Airway epithelial cell (primary cell): ENCODE results near the gene MIX23. TPM values are rescaled to one million over a fixed set of nuclear protein-coding genes. Genes with fewer than 3 reads are reported as not detected.

Experiments
- total RNA-seq: library from RNA; depleted of rRNA; stranded (reverse); fragments of >200 nt; gene quantifications from 2 replicates; pipeline ENCODE4 v1.2.3, GENCODE V29; 2015

Gene MIX23
- total RNA-seq, result 35.0 and 42.8 TPM in 2 replicates

DNA sequence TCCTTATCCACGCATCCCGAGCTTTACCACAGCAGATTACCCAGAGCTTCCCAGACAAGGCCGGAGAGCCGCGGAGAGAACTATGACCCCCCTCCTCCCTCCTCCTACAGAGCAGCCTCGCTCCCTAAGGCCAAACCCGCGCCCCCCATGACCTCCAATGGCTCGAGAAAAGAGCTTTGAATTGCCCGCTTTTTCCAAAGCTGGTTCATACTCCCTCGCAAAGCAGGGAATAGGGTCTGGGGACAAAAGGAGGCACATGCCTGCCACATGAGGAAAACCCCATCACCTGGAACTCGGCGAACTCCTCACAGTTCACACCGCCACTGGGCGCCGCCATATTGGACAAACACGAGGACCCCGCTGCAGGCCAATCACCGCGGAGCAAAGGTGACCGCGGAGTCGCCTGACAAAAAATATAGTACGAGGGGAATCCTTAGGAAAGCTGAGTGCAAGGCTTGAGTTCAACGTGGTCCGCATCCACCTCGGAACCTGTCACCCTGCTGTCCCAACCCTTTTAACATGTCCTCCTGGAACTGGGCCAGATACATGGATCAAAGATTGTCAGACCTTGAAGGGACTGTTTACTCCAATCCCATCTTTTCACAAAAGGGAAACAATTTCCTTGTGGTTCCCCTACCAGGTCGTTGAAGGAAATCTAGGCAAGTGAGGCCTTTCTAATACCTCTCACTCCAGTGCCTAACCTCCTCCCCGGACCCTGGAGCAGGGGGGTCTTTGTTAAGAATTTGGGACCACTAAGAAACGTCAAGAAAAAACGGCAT is at the start of gene MIX23:
Gene MIX23, minus strand, starts transcription at position 344 of the 779 bp plus-strand sequence. Its CDS starts 7 bp downstream, at position 337.

DNA sequence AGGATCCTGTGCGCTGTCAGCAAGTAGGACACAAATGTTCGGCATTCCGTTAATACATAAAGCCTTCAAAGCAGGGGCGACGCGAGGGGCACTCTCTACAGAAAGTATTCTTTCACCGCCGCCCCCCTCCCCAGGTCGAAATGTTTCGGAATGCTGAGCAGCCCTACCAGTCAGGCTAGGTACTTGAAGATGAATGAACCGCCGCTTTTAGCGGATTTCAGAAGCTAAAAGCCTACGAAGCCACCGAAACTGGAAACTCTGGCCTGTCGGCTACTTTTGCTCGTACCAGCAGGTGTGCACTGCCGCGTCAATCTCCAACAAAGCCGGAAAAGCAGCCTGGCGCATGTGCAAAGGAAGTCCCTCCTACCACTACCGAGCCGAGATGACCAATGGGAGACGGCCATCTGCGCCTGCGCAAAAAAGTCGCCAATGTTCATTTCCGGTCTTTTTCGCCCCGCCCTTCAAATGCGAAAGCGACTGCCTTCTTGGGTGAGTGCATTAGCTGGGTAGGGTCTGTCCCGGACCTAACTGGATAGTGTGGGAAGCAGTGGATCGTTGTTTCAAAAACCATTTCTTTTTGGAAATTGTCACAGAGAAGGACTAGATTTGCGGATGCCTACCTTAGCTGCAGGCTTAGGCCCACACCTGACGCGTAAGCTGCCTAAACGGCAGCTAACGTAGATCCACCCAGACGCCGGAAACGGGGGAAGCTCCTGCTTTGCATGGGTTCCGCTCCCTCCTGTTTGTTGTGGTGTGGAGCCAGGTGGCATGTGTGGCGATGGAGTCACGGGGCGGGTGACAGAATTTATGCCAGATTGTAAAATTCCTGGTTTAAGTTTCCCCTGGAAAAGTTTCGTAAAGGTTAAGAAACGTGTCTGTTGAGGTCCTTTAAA is 33.0 kb upstream of the MIX23 start, which contains the start of gene WDR5B:
Gene WDR5B, minus strand, starts transcription at position 301 of the 893 bp plus-strand sequence. CDS start 534 bp downstream, outside the sequence.

DNA sequence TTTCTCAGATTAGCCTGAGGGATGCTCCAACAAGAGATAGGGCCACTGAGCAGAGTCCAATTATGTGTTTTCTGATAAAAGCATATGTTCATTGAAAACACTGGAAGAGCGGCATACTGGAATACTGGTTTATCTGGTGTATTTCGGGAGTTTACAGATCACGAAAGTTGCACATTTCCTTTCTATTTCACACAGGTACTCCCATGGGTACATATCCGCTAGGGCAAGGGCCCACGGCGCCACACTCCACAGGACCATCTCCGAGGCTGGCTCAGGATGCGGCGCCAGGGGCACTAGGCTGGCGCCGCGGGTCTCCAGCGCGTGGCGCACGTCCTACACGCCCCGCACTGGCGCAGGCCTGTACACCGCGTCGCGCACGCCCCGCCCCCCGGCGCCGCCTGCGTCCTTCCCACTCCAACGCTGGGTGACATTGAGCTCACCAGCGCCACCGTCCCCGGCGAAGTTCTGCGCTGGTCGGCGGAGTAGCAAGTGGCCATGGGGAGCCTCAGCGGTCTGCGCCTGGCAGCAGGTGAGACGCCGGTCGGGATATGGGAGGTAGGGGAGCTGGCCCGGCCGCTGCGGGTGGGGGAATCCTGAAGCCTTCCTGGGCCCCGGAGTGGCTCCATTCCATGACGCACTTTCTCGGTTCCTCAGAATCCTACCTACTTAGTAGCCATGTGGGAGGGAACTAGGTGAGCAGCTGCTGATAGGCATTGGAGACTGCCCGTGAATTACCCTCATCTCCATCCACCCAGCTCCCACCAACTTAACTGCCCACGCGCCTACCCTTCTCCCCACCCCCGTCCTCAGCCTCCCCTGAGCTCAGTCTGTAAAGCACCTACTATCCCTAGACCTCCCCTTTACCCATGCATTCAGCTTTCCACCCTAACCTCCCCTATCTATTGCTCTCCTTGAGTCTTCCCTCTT is 1.0 kb upstream of the MIX23 start, which contains the start of gene FAM162A:
Gene FAM162A, plus strand, starts transcription at position 412 of the 927 bp plus-strand sequence. Its CDS starts 84 bp downstream, at position 496.

GRCh38 chr3:122324871-122325323 is 58.1 kb downstream of the MIX23 start, which contains the start of gene CSTA:
TSS of gene CSTA (plus strand) at chr3:122325248. CDS start at chr3:122325293, 45 bp downstream.

Other genes with a start within 250 kb of the MIX23 start
- gene CASR, start 199.6 kb downstream of the MIX23 start, total RNA-seq, result not detected in 2 replicates
- 1,450 and 1,557 TPM in 2 replicates for gene CSTA, start 58.0 kb downstream of the MIX23 start, total RNA-seq
- 57.5 and 64.2 TPM in 2 replicates for gene FAM162A, start 951 bp upstream of the MIX23 start, total RNA-seq
- 1.6 and 1.8 TPM in 2 replicates for gene WDR5B, start 32.8 kb upstream of the MIX23 start, total RNA-seq
- gene KPNA1, start 131.7 kb upstream of the MIX23 start, total RNA-seq, result 17.7 and 29.8 TPM in 2 replicates
- gene PARP9, start 181.1 kb upstream of the MIX23 start, total RNA-seq, result 7.4 and 7.5 TPM in 2 replicates
- gene DTX3L, start 181.1 kb upstream of the MIX23 start, total RNA-seq, result 5.2 and 7.5 TPM in 2 replicates
- 0.07 and 0.19 TPM in 2 replicates for gene PARP15, start 194.4 kb upstream of the MIX23 start, total RNA-seq